ENCODE measurements around the gene LGI1. TPM values are rescaled to one million over a fixed set of nuclear protein-coding genes. Genes with fewer than 3 reads are reported as not detected.
A peak's percentile ranks its signal among the peaks of the same experiment; 100 is the strongest.

LGI1 gene
- total RNA-seq, 6 donors from 2014 or later: not detected

GRCh38 chr10:93844979-93845626 lies 87.4 kb downstream of the LGI1 start:
- Histone ChIP-seq H3K9me3 (no peaks in the 10 kb centered on the region), H3K27ac (no peak overlapping the region), H3K4me1 (peaks cover 0 to 6% (median 0%) of the 10 kb centered on the region in 4 donors), H3K27me3 (no peaks in the 10 kb centered on the region), H3K36me3 (no peaks in the 10 kb centered on the region), H3K4me3 (no peak overlapping the region)
- DNase-seq: peak in 1 of 2 donors; percentile 66
- TF ChIP-seq EP300 (IDR thresholded peaks at IDR 0.05) (no peak), POLR2AphosphoS5 (IDR thresholded peaks at IDR 0.05) (no peak), CTCF (IDR thresholded peaks at IDR 0.05) (no peak), POLR2A (IDR thresholded peaks at IDR 0.05) (no peak)
- WGBS, 2 donors: 91 to 96% methylated on average over 13 to 27 of the region's 30 CpGs
- ATAC-seq (ENCODE audit: low FRiP score in 2 of 2): no peak

Other genes starting within 250 kb of the LGI1 start
- 10 to 100 TPM in 2 of 6 donors, 1 to 10 TPM in 4; 2.4 to 18.1 (median 7.6) TPM for gene FFAR4, start 191.3 kb upstream of the LGI1 start, total RNA-seq
- gene RBP4, start 156.7 kb upstream of the LGI1 start, total RNA-seq: 10 to 100 TPM; 11.5 to 50.7 (median 28.3) TPM
- not detected for gene PDE6C, start 145.4 kb upstream of the LGI1 start, total RNA-seq
- gene FRA10AC1, start 55.3 kb upstream of the LGI1 start, total RNA-seq: 10 to 100 TPM in 3 of 6 donors, 1 to 10 TPM in 3; 7.4 to 28.9 (median 12.2) TPM
- gene SLC35G1, start 136.0 kb downstream of the LGI1 start, total RNA-seq: 10 to 100 TPM in 1 of 6 donors, 1 to 10 TPM in 5; 2.4 to 10.5 (median 3.2) TPM
- gene PLCE1, start 236.0 kb downstream of the LGI1 start, total RNA-seq: 10 to 100 TPM in 5 of 6 donors, 1 to 10 TPM in 1; 8.4 to 15.0 (median 12.3) TPM